Lung (tissue), 12 donors: Measurements from ENCODE around the gene MRTFA. TPM values are rescaled to one million over a fixed set of nuclear protein-coding genes. Genes with fewer than 3 reads are reported as not detected.

Source experiments
- ATAC-seq: fragments of 200-7000 bp; cut with Tn5 transposase; one replicate; pipeline ENCODE4 v1.9.1; 2020; ENCODE audit warnings: moderate number of reproducible peaks; ENCODE audit not compliant: insufficient read depth, low FRiP score
- DNase-seq, 3 donors: peaks; one replicate each; pipeline ENCODE4 v3.0.0-alpha.2; 2013 to 2017
- H3K27ac ChIP-seq, 2 donors: one replicate each; pipeline ENCODE4 v1.5.1; 2013; ENCODE audit warnings: mild to moderate bottlenecking in 2 of 2, moderate library complexity in 2 of 2, control low read depth in 1 of 2, inconsistent platforms in 1 of 2, low read depth in 1 of 2, low read length in 1 of 2
- H3K27me3 ChIP-seq, 3 donors: one replicate each; pipeline ENCODE4 v1.5.1; 2013; ENCODE audit warnings: low read length in 2 of 3; ENCODE audit not compliant: control insufficient read depth in 3 of 3, insufficient read depth in 3 of 3
- H3K36me3 ChIP-seq, 4 donors: one replicate each; pipeline ENCODE4 v1.5.1; 2013; ENCODE audit warnings: low read length in 4 of 4, mild to moderate bottlenecking in 1 of 4, moderate library complexity in 1 of 4; ENCODE audit not compliant: control insufficient read depth in 4 of 4, insufficient read depth in 4 of 4
- H3K4me1 ChIP-seq, 5 donors: one replicate each; pipeline ENCODE4 v1.5.1; 2013; ENCODE audit warnings: low read length in 5 of 5, mild to moderate bottlenecking in 2 of 5, moderate library complexity in 1 of 5; ENCODE audit not compliant: control insufficient read depth in 5 of 5, insufficient read depth in 5 of 5
- H3K4me3 ChIP-seq: one replicate; pipeline ENCODE4 v1.5.1; 2013; ENCODE audit warnings: mild to moderate bottlenecking, control low read depth, moderate library complexity
- H3K9ac ChIP-seq, 2 donors: one replicate each; pipeline ENCODE4 v1.5.1; 2013; ENCODE audit warnings: low read length in 2 of 2, control low read depth in 1 of 2; ENCODE audit not compliant: insufficient read depth in 1 of 2
- H3K9me3 ChIP-seq, 4 donors: one replicate each; pipeline ENCODE4 v1.5.1; 2013; ENCODE audit warnings: low read length in 3 of 4, mild to moderate bottlenecking in 1 of 4, moderate library complexity in 1 of 4; ENCODE audit not compliant: control insufficient read depth in 4 of 4, insufficient read depth in 3 of 4
- WGBS, 2 donors: extraction: QIAGEN DNeasy Blood & Tissue Kit; methylation state at CpG; one replicate each; pipeline ENCODE4 v1.1.7; 2013; 5-methylcytosine and 5-hydroxymethylcytosine counted together
- polyA plus RNA-seq, 2 donors: library from polyadenylated mRNA; stranded (reverse); fragments of 200-250 nt; gene quantifications; one replicate each; pipeline ENCODE4 v1.2.1, GENCODE V29; 2013
- total RNA-seq, 2 donors: library from RNA; depleted of rRNA in 1 of 2; stranded (reverse); fragments of >200 nt in 1 of 2; gene quantifications; one replicate each; pipeline ENCODE4 v1.2.1, GENCODE V29; 2014 to 2021
- TF ChIP-seq, protein P1 (sequence below): IDR thresholded peaks from 2 replicates; pipeline ENCODE4 v1.5.1; 2012; ENCODE audit warnings: mild to moderate bottlenecking; ENCODE audit errors: control extremely low read depth, extremely low read depth
- donor health status: control.
- donor health status: control.
- donor health status: Bipolar disorder and iron deficiency.
- donor health status: healthy.
- donor health status: DM: yes; HTN: yes; CAD: no.

MRTFA gene
- total and polyA plus RNA-seq, 4 donors, result 26.3 to 64.0 (median 40.1) TPM

DNA sequence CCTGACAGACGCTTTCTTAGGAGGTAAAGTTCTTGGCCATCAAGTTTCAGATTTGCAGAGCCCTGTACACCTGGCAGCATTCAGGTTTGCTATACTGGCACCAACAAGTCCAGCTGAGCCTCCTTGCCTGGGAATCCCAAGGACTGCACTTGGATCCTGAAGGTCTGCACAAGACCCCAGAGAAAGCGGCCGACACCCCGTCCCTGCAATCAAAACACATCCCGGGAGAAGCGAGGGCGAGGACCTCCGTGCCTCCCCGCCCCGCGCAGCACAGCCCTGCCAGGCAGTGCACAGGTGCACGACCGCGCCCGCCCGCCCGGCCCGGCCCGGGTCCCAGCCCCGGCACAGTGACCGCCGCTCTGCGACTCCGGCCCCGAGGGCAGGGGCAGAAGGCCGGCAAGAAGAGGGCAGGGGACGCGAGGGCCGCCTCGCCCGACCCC is 559 bp downstream of the MRTFA start:
- 1 to 2% methylated on average over 22 to 31 of the region's 31 CpGs for WGBS, 2 donors
- Histone ChIP-seq H3K9me3 (no peaks in the 10 kb centered on the region), H3K36me3 (no peaks in the 10 kb centered on the region), H3K27ac (peak overlapping the region; percentile 96), H3K4me1 (peaks cover 0 to 25% (median 9%) of the 10 kb centered on the region in 5 donors), H3K27me3 (no peaks in the 10 kb centered on the region), H3K9ac (peak overlapping the region; percentile 4 to 83), H3K4me3 (peak overlapping the region; percentile 90)
- TF ChIP-seq, protein P1, sequence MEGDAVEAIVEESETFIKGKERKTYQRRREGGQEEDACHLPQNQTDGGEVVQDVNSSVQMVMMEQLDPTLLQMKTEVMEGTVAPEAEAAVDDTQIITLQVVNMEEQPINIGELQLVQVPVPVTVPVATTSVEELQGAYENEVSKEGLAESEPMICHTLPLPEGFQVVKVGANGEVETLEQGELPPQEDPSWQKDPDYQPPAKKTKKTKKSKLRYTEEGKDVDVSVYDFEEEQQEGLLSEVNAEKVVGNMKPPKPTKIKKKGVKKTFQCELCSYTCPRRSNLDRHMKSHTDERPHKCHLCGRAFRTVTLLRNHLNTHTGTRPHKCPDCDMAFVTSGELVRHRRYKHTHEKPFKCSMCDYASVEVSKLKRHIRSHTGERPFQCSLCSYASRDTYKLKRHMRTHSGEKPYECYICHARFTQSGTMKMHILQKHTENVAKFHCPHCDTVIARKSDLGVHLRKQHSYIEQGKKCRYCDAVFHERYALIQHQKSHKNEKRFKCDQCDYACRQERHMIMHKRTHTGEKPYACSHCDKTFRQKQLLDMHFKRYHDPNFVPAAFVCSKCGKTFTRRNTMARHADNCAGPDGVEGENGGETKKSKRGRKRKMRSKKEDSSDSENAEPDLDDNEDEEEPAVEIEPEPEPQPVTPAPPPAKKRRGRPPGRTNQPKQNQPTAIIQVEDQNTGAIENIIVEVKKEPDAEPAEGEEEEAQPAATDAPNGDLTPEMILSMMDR, result no peak
- ATAC-seq (peak; percentile 22), DNase-seq (peak; percentile 13 to 49 (median 17))

DNA sequence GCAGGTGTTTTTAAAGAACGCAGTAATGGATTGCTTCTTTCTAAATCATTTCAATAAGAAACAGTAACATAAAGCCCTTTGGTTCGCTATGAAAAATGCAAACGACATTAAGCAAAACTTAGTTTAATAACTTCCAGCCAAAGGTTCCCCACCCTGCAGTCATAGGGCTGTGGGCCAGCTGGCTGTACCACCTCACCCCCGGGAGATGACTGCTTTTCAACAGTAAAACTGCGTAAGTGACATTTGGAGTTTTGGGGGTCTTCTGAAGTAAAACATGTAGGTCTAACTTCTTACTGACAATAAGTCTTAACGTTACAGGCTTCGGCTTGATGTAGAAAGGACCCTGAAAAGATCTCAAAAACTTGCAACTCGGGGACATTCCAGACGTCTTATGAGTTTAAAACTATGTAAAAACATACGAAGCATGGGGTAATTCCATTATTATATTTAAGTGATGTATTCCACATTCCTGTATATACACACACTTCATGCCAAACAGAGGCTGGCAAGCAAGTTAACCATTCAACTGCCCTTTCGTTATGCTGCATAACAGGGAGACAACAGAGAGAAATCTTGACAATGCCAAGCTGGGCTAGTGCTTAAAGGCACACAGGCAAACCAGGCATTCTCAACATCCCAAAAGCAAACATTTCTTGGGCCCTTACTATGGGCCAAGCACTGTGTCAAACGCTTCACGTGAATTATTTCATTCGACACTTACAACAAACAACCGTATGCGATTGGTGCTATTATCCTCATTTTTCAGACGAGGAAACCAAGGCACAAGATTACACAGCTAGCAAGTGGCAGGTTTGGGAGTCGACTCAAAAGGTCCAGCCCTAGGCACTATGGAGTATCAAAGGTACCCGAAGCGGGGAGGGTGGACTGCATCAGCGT is 1.2 kb downstream of the MRTFA start:
- Histone ChIP-seq H3K27me3 (no peaks in the 10 kb centered on the region), H3K4me1 (peaks cover 0 to 25% (median 9%) of the 10 kb centered on the region in 5 donors), H3K36me3 (no peaks in the 10 kb centered on the region), H3K27ac (peak overlapping the region; percentile 13 to 96), H3K4me3 (peak overlapping the region; percentile 90), H3K9ac (peak overlapping the region; percentile 18 to 83), H3K9me3 (no peaks in the 10 kb centered on the region)
- ATAC-seq (no peak), DNase-seq (peak in 2 of 3 donors; percentile 49 to 64)
- TF ChIP-seq, protein P1, result no peak
- WGBS, 2 donors, result 32 to 54% methylated on average over 21 of the region's 21 CpGs

DNA sequence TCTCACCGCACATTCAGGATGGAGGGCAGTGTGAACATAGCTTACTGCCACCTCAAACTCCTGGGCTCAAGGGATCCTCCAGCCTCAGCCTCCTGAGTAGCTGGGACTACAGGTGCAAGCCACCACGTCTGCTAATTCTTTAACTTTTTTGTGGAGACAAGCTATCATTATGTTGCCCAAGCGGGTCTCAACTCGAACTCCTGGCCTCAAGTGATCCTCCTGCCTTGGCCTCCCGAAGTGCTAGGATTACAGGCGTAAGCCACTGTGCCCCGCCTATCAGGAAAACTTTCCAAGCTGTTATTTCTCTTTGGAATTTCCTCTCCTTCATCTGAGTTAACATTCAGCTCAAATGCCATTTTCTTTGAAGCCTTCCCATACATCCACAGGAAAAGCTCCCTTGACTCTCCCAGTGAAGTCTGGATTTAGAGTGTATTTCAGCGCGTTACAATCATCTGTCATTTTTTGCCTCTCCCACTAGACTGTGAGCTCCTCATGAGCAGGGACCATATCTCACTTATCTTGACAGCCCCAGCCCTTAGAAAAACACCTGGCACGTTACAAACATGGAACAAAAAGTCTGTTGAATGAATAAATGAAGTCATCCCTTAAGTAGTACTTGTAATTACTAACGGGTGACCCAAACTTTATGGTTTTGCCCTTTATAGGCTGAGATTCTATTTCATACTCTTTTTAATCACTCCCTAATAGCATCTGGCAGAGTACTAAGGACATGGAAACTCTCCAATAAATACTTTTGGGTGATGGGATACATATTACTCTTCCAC is 2.2 kb downstream of the MRTFA start:
- Histone ChIP-seq H3K27me3 (no peaks in the 10 kb centered on the region), H3K4me3 (no peak overlapping the region), H3K27ac (no peak overlapping the region), H3K36me3 (no peaks in the 10 kb centered on the region), H3K9ac (peak overlapping the region in 1 of 2 donors; percentile 29), H3K9me3 (no peaks in the 10 kb centered on the region), H3K4me1 (peaks cover 0 to 25% (median 9%) of the 10 kb centered on the region in 5 donors)
- peak in 2 of 3 donors; percentile 5 to 37 for DNase-seq
- ATAC-seq, result no peak
- TF ChIP-seq, protein P1, result no peak
- WGBS, 2 donors, result 82 to 86% methylated on average over 11 of the region's 11 CpGs
